ENCODE data around the gene GLCE. TPM values are rescaled to one million over a fixed set of nuclear protein-coding genes. Genes with fewer than 3 reads are reported as not detected.

Gene GLCE
- total RNA-seq, 3 donors from 2014 or later (not counting 1 experiment from before 2014, with no cell fraction given), result 2.0 to 4.5 (median 3.4) TPM

DNA sequence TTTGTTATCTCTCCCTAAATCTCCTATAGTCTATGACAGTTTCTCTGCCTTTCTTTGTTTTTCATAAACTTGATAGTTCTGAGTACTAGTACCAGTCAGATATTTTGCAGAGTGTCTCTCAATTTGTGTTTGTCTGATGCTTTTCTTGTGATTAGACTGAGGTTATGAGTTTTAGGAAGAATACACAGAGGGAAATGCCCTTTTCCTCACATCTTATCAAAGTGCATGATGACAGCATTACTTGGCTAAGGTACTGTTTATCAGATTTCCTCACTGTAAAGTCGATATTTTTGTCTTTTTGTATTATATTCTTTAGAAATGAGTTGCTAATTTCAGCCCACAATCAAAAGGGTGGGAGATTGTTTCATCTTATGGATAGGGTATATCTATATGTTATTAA is 45.6 kb downstream of the GLCE start:
- no peak overlapping the region for H3K27ac ChIP-seq (ENCODE audit: low read length)
- no peaks in the 10 kb centered on the region for H3K4me1 ChIP-seq (ENCODE audit: control insufficient read depth, insufficient read depth, low read length)
- no peaks in the 10 kb centered on the region for H3K36me3 ChIP-seq (ENCODE audit: control insufficient read depth, insufficient read depth, low read length)
- H3K27ac Mint-ChIP-seq, result no peak overlapping the region
- WGBS (ENCODE audit: insufficient coverage), result no CpG with 5 or more reads among the region's 1 CpG
- DNase-seq (no peak), ATAC-seq (no peak)
- no peak overlapping the region for H3K4me3 ChIP-seq (ENCODE audit: low read length)
- no peaks in the 10 kb centered on the region for H3K36me3 Mint-ChIP-seq
- TF ChIP-seq, protein P1, sequence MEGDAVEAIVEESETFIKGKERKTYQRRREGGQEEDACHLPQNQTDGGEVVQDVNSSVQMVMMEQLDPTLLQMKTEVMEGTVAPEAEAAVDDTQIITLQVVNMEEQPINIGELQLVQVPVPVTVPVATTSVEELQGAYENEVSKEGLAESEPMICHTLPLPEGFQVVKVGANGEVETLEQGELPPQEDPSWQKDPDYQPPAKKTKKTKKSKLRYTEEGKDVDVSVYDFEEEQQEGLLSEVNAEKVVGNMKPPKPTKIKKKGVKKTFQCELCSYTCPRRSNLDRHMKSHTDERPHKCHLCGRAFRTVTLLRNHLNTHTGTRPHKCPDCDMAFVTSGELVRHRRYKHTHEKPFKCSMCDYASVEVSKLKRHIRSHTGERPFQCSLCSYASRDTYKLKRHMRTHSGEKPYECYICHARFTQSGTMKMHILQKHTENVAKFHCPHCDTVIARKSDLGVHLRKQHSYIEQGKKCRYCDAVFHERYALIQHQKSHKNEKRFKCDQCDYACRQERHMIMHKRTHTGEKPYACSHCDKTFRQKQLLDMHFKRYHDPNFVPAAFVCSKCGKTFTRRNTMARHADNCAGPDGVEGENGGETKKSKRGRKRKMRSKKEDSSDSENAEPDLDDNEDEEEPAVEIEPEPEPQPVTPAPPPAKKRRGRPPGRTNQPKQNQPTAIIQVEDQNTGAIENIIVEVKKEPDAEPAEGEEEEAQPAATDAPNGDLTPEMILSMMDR (IDR thresholded peaks at IDR 0.05), result no peak
- no peaks in the 10 kb centered on the region for H3K9me3 ChIP-seq (ENCODE audit: control insufficient read depth, insufficient read depth, low read length)
- H3K9me3 Mint-ChIP-seq, result no peaks in the 10 kb centered on the region
- intact Hi-C loops (cut with micrococcal nuclease), result no loop called here
- H3K27me3 Mint-ChIP-seq (ENCODE audit: low read depth in 2 of 2), result no peaks in the 10 kb centered on the region
- no peaks in the 10 kb centered on the region for H3K27me3 ChIP-seq (ENCODE audit: control insufficient read depth, insufficient read depth, low read length)
- H3K4me3 Mint-ChIP-seq, result no peak overlapping the region
- no peaks in the 10 kb centered on the region for H3K4me1 Mint-ChIP-seq

DNA sequence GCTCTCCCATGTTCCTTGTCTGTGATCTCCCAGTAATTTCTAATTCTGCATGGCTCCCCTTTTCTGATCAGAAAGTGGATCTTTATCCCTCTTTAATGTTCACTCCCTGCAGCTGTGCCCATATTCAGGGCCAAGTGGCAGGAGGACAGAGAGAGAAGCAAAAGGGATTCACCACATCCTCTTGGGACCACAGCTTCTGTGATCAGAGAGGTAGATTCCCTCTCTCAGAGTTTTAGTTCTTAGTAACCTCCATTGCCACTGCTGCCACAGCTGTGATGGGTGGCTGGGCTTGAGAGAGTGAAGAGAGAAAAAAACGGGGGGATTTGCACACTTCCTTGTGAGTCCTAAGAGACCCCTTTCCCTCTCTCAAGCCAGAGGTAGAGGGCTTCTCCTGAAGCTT is 49.2 kb downstream of the GLCE start:
- Mint-ChIP-seq H3K36me3 (no peaks in the 10 kb centered on the region), H3K9me3 (no peaks in the 10 kb centered on the region), H3K27me3 (ENCODE audit: low read depth in 2 of 2) (no peaks in the 10 kb centered on the region), H3K4me3 (no peak overlapping the region), H3K4me1 (no peaks in the 10 kb centered on the region), H3K27ac (no peak overlapping the region)
- Histone ChIP-seq H3K36me3 (ENCODE audit: control insufficient read depth, insufficient read depth, low read length) (no peaks in the 10 kb centered on the region), H3K27ac (ENCODE audit: low read length) (no peak overlapping the region), H3K4me1 (ENCODE audit: control insufficient read depth, insufficient read depth, low read length) (no peaks in the 10 kb centered on the region), H3K27me3 (ENCODE audit: control insufficient read depth, insufficient read depth, low read length) (no peaks in the 10 kb centered on the region), H3K4me3 (ENCODE audit: low read length) (no peak overlapping the region), H3K9me3 (ENCODE audit: control insufficient read depth, insufficient read depth, low read length) (no peaks in the 10 kb centered on the region)
- no peak for ATAC-seq
- TF ChIP-seq, protein P1 (IDR thresholded peaks at IDR 0.05), result no peak
- no peak for DNase-seq
- no CpG with 5 or more reads among the region's 1 CpG for WGBS (ENCODE audit: insufficient coverage)
- intact Hi-C loops (cut with micrococcal nuclease), result no loop called here

GRCh38 chr15:69210574-69210973 is 50.1 kb downstream of the GLCE start:
- no peaks in the 10 kb centered on the region for H3K27me3 Mint-ChIP-seq (ENCODE audit: low read depth in 2 of 2)
- no peak for DNase-seq
- Histone ChIP-seq H3K9me3 (ENCODE audit: control insufficient read depth, insufficient read depth, low read length) (no peaks in the 10 kb centered on the region), H3K36me3 (ENCODE audit: control insufficient read depth, insufficient read depth, low read length) (no peaks in the 10 kb centered on the region), H3K4me1 (ENCODE audit: control insufficient read depth, insufficient read depth, low read length) (no peaks in the 10 kb centered on the region), H3K27me3 (ENCODE audit: control insufficient read depth, insufficient read depth, low read length) (no peaks in the 10 kb centered on the region), H3K27ac (ENCODE audit: low read length) (no peak overlapping the region), H3K4me3 (ENCODE audit: low read length) (no peak overlapping the region)
- no peaks in the 10 kb centered on the region for H3K36me3 Mint-ChIP-seq
- H3K9me3 Mint-ChIP-seq, result no peaks in the 10 kb centered on the region
- no peak overlapping the region for H3K4me3 Mint-ChIP-seq
- intact Hi-C loops (cut with micrococcal nuclease), result no loop called here
- ATAC-seq, result no peak
- no peak overlapping the region for H3K27ac Mint-ChIP-seq
- TF ChIP-seq, protein P1 (IDR thresholded peaks at IDR 0.05), result no peak
- no peaks in the 10 kb centered on the region for H3K4me1 Mint-ChIP-seq

DNA sequence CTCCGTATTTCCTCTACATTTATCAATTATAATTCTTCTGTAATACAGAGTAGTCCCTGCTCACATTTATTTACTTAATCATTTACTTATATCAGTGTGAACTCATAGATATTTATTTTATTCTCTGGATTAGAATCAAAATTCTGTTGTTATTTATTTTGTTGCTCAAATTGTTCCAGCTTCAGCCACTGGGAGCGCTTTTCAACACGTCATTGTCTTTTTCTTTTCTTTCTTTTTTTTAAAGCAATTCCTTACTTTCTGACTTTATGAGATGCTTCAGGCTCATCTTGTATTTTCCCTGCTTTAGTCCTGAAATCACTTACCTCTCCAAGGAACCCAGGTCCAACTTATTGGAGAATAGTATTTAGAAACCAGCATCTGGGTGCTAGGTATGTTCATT is 53.4 kb downstream of the GLCE start:
- intact Hi-C loops (cut with micrococcal nuclease), result no loop called here
- Mint-ChIP-seq H3K4me1 (no peaks in the 10 kb centered on the region), H3K9me3 (no peaks in the 10 kb centered on the region), H3K36me3 (no peaks in the 10 kb centered on the region), H3K27ac (no peak overlapping the region), H3K27me3 (ENCODE audit: low read depth in 2 of 2) (no peaks in the 10 kb centered on the region), H3K4me3 (no peak overlapping the region)
- Histone ChIP-seq H3K27me3 (ENCODE audit: control insufficient read depth, insufficient read depth, low read length) (no peaks in the 10 kb centered on the region), H3K4me1 (ENCODE audit: control insufficient read depth, insufficient read depth, low read length) (no peaks in the 10 kb centered on the region), H3K9me3 (ENCODE audit: control insufficient read depth, insufficient read depth, low read length) (no peaks in the 10 kb centered on the region), H3K4me3 (ENCODE audit: low read length) (no peak overlapping the region), H3K36me3 (ENCODE audit: control insufficient read depth, insufficient read depth, low read length) (no peaks in the 10 kb centered on the region), H3K27ac (ENCODE audit: low read length) (no peak overlapping the region)
- ATAC-seq (no peak), DNase-seq (no peak)
- TF ChIP-seq, protein P1 (IDR thresholded peaks at IDR 0.05), result no peak
- 79% methylated on average over 2 of the region's 3 CpGs for WGBS (ENCODE audit: insufficient coverage)

Data from natural killer cell (primary cell).